Activated naive CD4-positive, alpha-beta T cell (primary cell): ENCODE data around the gene SHISA2.
"Not testable (repeated sequence)": the region's sequence is repeated elsewhere in the genome, so short reads cannot be mapped to it uniquely, and the experiment has no call there.

Experiments
- DNase-seq, 4 experiments: peaks; one replicate each; lab custom pipeline; 2025; lab: John Stamatoyannopoulos, UW

The SHISA2 gene

GRCh38 chr13:26051657-26052311 is at the start of gene SHISA2:
TSS of gene SHISA2 (minus strand) at chr13:26052016. CDS start at chr13:26050975, 1,041 bp downstream.
- DNase-seq: peak in 2 of 4 experiments; percentile 28 to 59

GRCh38 chr13:26095846-26096610 is 44.2 kb upstream of the SHISA2 start:
- DNase-seq: no peak

GRCh38 chr13:26095338-26095737 is 43.5 kb upstream of the SHISA2 start:
- no peak for DNase-seq

- DNase-seq: not testable (repeated sequence)
These were observed 25.0 kb upstream of the SHISA2 start for GRCh38 chr13:26076821-26077220.

DNA sequence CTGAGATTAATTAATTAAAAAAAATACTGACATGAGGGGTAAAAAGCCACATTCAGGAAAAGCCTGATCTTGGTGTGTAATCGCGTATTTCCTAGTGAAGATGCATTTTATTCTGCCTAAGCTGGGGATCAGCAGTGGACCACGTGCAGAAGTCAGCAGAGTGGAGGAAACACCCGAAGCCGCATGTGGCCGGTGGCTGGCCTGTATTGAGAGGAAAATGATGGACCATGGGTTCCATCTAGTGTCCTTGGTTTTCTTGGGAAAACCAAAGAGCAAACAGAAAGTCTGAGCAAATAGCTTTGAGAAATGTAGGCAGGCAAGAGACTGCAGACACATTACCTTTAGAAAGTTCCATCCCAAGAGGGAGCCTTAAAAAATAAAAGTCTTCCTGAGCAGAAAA is 23.7 kb upstream of the SHISA2 start:
- DNase-seq: no peak

DNA sequence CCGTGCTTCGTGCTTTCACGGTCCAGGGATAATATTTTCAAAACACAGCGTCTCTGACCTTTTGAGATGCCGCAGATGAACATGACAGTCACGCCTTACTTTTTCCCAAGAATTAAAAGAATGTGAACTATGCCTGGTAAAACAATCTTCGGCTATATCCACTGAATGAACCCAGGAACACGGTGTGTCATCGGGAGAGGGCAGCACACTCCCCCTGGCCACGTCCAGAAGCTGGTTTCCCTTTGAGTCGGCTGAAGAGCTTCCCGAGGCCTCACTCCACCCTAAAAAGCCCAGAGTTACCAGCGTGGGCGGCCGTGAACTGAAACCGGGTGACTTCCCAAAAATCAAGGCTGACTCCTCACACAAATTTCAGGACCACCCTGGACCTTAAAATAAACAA is 22.9 kb upstream of the SHISA2 start:
- DNase-seq: no peak

GRCh38 chr13:26072335-26072734 is 20.5 kb upstream of the SHISA2 start:
- DNase-seq: not testable (repeated sequence)

DNA sequence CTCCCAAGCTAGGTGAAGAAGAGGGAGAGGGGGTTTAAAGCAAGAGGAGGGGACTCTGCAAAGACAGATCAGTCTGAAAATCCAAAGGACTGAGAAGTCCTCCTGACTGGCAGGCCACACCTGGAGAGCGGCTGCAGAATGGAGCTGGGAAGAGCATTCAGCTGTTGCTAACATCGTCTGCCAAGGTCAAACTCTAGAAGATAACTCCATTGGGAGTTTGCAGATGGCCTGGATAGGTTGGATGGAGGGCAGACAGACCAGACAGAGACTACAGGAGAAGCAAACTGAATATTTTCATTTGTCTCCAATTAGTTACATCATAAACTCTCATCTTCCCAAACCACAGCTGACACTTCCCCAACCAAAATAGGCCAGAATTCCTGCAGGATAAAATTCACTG is 19.9 kb upstream of the SHISA2 start:
- DNase-seq: no peak

GRCh38 chr13:26069642-26070041 is 17.8 kb upstream of the SHISA2 start:
- DNase-seq: not testable (repeated sequence)

DNA sequence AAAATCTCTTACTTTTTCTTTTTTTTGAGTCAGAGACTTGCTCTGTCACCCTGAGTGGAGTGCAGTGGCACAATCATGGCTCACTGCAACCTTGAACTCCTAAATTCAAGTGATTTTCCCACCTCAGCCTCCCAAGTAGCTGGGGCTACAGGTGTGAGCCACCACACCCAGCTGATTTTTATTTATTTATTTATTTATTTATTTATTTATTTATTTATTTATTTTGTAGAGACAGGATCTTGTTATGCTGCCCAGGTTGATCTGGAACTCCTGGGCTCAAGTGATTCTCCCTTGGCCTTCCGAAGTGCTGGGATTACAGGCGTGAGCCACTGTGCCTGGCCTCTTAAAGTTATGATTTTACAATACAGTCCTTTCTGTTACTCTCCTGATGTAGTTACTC is 16.6 kb upstream of the SHISA2 start:
- DNase-seq: not testable (repeated sequence)

- no peak for DNase-seq
These were observed 15.8 kb upstream of the SHISA2 start for GRCh38 chr13:26067601-26068000.

- DNase-seq: not testable (repeated sequence)
These were observed 14.7 kb upstream of the SHISA2 start for GRCh38 chr13:26066492-26066891.

DNA sequence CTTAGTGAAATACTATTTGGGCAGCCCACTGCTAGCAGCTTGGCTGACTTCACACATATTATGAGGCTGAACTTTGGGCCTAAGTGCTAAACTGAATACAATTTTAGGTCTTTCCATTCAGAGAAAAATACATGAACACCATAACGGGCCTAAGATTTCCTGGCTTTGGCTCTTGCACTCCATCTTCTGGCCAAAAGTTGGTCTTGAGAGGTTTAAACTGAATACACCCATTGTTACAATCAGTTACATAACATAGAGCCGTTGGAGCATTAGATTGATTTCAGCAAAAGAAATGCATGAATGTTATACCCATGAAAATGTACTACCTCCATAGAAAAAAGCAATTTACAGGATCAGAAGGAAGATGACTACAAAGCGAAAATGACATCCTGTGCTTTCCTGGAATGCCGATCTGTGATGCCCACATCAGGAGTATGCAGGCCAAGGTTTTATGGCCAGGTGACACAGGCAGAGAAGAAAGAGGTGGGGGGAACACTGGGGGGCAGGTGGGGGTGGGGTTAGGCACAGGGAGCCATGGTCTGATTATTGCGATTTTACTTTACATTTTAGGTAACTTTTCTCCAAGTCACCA is 11.1 kb upstream of the SHISA2 start:
- peak in 1 of 4 experiments; percentile 17 for DNase-seq

GRCh38 chr13:26061947-26062346 is 10.1 kb upstream of the SHISA2 start:
- DNase-seq: no peak

- no peak for DNase-seq
These were observed 9.4 kb upstream of the SHISA2 start for GRCh38 chr13:26061256-26061655.

DNA sequence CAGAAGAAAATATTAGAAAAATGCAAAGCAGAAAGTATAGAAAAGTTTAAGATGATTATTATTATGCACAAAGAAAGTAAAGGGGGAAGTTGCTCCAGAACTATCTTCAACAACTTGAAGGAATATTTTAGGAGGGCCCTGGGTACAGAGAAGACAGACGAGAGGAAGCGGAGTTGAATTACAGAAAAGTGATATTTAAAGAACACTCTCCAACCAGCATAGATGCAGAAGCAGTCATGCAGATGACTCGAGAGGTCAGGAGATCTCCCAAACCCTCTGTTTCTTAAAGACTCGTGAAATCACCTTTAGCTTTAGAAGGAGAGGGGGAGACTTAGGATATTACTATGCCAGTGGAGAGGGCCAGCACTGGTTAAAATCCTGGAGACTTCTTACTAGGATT is 8.5 kb upstream of the SHISA2 start:
- DNase-seq: no peak

DNA sequence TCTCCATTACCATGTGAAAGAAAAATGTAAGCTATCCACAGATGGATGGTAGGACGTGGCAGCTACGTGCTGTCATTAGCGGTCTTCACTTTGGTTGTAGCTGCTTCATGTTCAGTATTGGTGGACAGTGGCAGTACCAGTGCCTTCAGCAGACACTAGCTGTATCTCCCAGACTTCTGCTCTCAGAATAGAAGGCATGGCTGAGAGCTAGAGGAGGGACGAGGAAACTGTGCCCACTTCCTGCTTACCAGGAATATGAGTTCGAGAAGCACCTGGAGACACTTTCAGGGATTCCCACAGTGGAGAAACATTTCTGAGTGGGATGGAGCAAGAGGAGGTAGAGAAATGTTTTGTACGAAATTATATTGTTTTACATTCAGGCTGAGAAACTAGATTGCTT is 6.9 kb upstream of the SHISA2 start:
- DNase-seq: no peak

GRCh38 chr13:26054896-26055295 is 3.1 kb upstream of the SHISA2 start:
- DNase-seq: no peak

- DNase-seq: no peak
These were observed 1.7 kb upstream of the SHISA2 start for GRCh38 chr13:26053418-26053980.

GRCh38 chr13:26052337-26052736 is 521 bp upstream of the SHISA2 start:
- no peak for DNase-seq

DNA sequence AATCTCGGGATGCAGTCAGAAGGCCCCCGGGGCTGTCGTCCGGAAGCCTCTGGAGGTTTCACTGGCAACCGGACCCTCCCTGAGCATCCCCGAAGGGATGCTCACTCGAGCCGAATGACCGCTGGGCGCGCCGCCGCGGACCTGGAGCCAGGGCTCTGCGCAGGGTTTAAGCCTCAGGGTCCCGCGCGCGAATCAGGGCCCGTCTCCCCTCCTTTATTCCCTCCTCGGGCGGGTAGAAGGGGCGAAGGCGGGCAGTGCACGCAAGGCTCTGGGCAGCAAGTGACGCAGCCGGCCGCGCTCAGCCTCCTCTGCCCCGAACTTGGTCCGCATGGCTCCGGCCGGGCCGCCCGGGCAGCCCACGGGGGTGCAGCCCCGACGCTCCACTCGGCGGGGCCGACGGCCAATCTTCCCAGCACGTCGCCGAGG is 572 bp downstream of the SHISA2 start:
- no peak for DNase-seq

DNA sequence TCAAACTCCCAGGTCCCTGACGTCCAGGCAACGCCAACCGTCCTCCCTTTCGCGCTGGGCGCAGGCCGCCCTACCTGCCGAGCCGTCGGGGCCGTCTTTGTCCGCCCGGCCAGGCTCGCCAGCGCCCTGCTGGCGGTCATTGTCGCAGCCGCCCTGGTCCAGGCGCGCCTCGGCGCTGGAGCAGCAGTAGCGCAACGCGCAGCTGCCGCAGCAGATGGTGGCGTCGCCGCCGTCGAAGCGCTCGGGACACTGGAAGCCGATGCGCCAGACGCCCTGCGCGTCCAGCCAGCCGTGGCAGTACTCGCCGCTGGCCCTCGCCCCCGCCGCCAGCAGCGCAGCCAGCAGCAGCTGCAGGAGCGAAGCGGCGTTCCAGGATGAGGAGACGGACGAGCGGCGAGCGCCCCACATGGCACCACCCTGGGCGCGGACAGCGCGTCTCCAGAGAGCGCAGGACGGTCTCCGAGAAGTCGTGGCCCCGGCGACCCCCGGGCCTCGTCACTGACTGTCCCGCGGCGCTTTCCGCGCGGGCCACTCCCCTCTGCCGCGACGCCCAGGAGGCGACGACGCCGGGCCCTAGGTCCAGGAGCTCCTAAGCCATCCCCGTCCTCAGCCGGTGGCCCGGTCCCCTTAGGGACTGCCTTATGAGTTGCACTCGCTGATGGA is 1.1 kb downstream of the SHISA2 start:
- DNase-seq: no peak
